ENCODE data around the gene SLC36A4.
"Not testable (repeated sequence)": the region's sequence is repeated elsewhere in the genome, so short reads cannot be mapped to it uniquely, and the experiment has no call there.

The SLC36A4 gene
- total RNA-seq: 19.1 to 21.7 reads per million in 2 donors

DNA sequence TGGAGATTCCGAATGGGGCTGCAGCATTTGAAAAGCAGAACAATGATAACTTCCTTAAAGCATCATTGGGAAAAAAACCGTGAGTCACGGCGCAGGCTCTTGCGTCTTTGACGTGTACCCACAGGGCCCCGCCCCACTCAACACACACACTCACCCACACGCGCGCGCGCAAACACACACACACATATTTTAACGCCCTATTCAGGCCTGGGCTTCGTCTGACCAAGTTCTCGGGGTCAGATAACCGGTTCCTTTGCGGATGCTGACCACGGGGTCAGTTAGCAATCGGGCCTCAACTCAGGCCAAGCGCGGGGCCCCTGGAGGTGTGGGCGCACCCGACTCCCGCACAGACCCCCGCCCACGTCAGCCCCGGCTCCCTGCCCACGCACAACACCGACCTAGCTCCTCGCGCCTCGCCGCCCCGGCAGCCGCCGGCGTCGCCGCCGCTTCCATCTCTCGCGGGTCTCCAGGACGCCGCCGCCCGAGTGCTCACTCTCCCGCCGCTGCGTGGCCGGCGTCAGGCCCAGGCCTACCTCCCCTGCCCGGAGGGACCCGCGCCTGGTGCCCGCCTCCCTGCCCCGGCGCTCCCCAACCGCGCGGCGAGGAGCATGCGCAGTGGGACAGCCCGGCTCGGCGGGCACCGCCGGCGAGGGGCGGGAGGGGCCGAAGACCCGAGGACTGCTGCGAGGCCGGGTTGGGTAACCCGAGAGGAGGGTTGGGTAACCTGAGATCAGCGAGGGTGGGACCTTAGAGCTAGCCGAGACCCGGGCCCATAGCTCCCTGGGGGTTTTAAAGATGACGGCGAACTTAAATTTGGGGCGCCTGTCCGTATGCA lies at the start of gene SLC36A4:
Gene SLC36A4, minus strand, starts transcription at position 612 of the 835 bp plus-strand sequence. Its CDS starts 159 bp downstream, at position 453.
- peak; percentile 66 for DNase-seq

DNA sequence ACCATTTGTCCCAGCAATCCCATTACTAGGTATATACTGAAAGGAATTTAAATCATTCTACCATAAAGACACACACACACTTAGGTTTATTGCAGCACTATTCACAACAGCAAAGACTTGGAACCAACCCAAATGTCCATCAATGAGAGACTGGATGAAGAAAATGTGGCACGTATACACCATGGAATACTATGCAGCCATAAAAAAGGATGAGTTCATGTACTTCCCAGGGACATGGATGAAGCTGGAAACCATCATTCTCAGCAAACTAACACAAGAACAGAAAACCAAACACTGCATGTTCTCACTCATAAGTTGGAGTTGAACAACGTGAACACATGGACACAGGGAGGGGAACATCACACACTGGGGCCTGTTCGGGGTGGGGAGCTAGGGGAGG lies 49.0 kb upstream of the SLC36A4 start:
- DNase-seq: not testable (repeated sequence)

DNA sequence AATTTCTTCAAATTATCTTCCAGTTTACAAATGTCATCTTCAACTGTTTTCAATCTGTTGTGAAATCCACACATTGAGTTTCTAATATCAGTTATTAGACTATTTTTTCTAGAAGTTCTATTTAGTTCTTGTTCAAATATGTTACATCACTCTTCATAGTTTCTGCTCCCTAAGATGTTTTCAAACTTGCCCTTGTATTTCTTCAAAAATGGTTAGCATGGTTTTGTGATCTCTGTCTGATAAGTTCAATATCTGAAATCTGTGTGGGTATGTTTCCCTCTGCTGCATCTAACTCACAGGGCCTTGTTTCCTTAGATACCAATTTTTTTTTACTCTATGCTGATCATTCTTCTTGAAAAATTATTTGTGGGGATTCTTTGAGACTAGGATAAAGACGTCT lies 46.2 kb upstream of the SLC36A4 start:
- no peak for DNase-seq

DNA sequence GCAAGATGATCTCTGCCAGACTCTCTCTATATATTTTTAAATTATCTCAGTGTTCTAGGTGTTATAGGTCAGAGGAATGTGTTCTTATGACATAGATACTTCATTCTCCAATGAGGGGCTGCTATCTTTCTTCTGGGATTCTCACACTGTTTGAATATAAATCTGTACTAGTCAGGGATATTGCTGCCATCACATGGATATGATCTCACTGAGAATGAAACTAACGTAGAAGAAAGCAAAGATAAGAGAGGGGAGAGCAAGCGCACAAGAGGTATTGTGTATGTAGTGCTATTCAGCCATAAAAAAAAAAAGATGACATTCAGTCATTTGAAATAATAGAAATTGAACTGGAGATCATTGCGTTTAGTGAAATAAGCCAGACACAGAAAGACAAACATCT lies 42.2 kb upstream of the SLC36A4 start:
- no peak for DNase-seq

DNA sequence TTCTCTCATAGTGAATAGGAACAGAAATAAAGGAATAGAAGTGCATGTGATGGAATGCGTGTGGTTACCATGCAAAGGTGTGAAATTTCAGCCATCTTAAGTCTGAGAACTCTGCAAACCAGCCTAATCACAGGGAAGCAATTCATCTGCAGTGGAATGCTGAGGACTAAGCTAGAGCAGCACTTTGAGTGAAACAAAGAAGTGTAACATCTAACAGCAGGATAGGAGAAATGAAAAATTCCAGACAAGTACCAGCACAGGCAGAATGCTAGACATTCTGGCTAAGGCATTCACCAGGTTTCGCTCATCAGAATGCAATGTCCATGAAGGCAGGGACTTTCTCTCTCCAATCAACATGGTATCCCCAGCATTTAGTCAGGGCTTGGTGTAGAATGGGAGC lies 41.2 kb upstream of the SLC36A4 start:
- no peak for DNase-seq

DNA sequence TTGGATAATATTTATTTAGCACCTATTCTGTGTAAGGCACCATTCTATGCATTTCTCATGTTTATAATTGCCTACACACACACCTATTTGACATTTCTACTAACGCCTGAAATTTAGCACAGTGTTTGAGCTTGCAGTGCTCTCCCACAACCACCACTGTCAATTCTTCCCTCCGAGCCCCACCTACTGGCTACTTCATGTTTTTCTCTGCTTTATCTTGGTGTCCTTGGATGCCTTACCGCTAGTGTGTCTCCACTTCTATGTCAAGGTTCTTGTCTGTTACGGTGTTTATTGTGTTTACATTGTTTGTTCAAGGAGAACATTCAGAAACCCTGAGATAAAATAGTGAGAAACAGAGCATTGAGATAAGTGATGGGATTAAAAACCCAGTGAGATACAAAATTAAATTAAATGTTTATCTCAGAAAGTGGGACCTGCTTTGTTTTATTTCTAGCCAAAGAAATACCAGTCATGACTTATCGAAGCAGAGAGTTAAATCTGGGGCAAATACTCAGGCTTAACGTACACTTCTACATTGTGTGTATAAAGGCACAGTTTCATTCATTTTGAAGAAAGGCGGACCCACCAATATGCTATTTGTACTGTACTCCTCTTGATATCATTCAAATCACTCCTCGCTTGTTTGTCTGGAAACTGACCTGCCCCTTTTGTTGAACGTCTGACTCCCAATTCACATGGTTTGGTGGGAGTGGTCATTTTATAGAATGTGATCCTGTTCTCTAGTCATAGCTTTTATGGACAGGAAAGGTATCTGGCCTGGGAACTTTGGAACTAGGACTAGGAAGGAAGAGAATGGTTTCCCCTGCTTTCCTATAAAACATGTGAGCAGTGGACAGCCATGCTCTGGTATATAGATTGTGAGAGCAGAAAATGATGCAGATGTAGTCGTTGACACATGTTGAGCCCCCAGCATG lies 39.2 kb upstream of the SLC36A4 start:
- no peak for DNase-seq

DNA sequence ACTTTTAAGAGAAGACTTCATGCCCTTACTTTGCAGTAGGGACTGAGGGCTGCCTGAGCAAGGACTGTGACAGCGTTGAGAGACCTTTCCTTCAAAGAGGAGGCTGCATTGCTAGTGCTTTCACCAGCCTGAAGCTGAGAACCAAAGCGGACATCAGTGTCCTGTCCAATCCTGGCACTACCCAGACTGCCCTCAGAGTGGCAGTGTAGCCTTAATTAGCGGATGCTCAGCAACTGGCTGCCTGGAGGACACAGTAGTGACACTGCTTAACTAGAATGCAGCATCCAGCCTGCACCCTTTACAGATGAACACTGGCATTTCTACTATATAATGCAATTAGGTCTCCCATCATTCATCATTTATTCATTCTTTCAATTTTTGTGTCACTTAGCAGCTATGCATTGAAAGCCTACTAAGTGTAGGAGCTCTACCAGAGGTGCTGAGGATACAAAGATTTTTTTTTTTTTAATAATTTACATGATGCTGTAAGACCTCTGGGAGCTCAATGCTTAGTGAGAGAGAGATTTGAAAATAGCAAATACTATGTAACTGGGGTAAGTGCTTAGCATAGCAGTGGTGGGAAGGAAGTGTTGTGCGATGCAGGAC lies 36.9 kb upstream of the SLC36A4 start:
- DNase-seq: no peak

DNA sequence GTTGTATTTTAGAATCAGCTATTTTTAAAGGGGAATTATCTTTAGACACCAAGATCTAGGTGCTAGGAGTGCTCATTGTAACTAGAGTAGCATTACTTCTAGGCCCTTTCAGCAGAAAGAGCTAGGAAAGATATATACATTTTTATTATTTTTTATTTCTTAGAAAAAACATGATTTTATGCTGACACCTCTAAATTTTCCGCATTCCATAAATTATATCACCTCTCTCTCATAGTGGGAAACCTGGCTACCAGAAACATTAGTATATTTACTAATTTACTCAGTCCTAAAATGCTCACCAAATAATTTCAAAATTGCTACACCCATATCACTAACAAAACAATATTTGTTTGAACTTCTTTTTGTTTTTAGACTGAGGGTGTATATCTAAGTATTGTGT lies 32.1 kb upstream of the SLC36A4 start:
- DNase-seq: no peak

DNA sequence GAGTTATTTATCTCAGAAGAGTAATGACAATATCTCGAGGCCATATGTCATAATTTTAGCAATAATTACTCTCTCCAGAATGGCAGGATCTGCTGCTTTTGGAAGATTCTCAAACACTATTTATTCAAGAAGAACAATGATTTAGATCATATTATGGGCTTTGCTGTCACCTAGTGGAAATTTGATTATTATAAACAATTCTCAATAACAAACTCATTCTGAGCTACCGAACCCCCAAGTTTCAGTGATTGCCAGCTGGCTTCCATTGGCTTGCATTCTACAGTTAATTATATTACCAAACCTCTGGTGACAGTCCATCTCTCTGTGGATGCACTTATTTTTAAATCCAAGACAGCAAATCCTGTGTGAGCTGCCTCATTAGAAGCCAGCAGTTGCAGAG lies 27.9 kb upstream of the SLC36A4 start:
- no peak for DNase-seq

DNA sequence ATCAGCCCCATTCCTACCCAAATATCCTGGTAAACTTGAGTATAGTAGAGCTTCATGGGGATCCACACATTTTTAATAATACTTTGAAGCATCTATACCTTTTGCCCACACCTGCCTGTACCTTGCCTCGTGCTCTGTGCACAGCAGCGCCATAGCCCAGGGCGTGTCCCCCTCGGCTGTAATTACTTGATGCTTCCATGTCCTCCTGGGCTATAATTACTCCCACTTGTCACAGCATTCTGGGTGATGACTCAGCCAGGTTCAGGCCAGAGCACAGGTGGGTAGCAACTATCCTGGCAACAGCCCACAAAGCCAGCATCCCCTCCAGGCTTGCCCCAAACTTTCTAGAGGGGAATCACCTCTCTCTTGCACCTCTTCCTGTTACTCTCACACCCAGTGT lies 23.7 kb upstream of the SLC36A4 start:
- no peak for DNase-seq

DNA sequence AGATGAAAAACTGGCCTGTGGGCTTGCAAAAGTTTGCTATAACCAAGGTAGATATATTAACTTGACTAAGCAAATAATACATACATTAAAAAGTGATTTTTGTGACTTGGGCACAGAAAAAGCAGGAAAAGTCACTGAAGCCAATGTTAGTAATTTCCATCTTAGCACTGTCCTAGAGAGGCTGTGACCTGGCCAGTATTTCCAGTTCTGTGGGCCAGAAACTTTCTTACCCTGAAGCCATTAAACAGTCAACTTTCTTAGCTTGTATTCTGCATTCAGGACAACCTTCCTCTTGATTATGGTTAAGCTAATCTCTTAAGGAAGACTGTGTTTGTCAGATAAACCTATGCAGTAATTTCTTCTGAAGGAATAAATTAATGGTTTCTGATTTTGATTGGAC lies 22.3 kb upstream of the SLC36A4 start:
- DNase-seq: no peak

DNA sequence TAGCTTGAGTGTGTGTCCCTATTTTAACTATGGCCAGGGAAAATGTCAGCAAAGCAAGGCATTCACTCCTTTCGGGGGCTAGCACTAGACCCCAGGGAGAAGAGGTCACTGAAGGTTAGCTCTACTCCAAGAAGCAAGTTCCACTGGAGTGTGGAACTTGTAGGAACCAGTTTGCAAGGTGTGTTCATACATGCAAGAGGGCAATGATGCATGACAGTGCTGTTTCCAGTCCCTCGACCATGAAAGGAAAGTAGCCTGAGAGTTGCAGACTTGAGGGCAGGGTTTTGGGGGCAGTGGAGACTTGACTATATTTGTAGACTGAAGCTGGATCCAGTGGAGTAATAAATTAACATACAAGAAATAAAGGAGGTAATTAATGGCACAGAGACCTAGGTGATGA lies 21.6 kb upstream of the SLC36A4 start:
- DNase-seq: no peak

DNA sequence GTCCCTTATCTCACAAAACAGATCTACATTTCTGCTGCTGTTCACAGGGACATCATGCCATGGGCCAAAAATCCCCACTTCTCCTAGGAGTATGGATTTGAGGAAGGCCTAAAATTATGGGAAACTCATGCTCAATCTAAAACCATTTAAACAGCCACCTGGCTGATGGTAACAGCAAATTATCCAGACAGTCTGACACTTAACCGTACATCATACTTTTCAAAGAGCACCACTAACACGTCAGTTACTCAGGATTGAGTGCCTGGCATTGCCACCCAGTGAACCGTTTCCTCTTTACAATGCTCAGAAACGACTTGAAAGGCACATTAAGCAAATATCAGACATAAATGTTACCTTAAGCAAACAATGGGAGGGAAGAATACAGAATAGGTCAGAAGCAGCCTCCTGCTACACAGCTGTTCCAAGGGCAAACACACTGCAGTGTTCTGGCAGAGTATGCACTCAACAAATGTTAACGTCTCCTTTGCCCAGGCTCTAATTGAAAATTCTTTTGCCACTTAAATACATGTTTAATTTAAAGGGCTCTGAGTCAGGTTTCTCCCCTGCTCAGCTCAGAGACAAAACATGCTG lies 18.8 kb upstream of the SLC36A4 start:
- DNase-seq: no peak

DNA sequence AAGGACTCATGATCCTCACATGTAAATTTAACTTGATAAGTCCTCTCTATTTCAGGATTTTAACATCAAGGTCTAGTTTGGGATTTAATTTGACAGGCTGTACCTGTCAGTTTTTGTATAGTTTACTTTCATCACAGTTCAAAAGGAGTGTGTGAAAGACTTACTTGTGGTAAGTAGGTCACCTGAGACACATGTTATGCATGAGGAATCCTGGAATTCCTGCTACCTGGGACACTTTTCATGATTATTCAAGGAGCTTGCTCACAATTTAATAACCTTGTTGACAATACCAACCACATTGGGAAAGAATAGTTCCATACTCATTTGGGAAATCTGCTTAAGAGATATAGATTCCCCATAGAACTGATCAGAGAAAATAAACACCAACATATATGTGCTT lies 15.8 kb upstream of the SLC36A4 start:
- DNase-seq: no peak

DNA sequence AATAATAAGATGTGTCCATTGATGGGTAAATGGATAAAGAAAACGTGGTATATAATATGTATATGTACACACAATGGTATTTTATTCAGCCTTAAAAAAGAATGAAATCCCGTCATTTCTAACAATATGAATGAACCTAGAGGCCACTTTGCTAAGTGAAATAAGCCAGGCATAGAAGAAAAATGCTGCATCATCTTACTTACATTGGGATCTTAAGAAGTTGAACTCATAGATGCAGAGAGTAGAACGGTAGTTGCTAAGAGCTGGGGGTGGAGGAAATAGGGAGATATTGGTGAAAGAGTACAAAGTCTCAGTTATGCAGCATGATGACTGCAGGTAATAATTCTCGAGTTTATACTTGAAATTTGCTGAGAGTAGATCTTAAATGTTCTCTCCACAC lies 14.3 kb upstream of the SLC36A4 start:
- no peak for DNase-seq

DNA sequence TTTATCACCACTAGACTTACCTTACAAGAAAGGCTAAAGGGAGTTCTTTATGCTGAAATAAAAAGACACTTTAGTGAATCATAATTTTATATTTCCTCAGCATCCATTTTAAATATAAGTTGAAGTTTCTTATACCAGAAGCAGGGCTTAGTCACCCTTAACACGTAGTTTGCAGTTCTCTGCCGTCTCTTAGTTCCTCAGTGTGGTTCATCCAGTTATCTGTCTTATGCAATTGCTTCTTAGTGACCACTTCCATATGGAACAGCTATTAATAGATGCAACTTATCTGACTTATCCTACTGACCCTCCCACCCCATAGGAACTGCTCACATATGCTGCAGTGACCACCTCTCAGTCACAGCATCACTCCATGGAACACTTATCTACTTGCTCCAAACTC lies 11.7 kb upstream of the SLC36A4 start:
- no peak for DNase-seq

DNA sequence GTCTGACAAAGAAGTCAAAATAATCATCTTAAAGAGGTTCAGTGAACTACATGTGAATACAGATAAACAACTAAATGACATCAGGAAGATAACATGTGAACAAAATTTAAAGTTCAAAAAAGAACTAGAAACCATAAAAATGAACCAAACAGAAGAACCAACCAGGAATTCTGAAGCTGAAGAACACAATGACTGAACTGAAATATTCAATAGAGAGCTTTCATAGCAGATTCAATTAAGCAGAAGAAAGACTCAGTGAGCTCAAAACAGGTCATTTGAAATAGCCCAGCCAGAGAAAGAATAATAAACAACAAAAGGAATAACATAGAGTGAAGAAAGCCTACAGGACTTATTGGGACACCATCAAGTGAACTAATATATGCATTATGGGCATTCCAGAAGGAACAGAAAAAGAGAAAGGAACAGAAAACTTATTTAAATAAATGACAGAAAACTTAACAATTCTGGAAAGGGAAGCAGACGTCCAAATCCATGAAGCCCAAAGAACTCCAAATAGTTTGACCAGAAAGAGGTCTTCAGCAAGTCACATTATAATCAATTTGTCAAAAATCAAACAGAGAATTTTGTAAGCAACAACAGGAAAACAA lies 11.0 kb upstream of the SLC36A4 start:
- no peak for DNase-seq

DNA sequence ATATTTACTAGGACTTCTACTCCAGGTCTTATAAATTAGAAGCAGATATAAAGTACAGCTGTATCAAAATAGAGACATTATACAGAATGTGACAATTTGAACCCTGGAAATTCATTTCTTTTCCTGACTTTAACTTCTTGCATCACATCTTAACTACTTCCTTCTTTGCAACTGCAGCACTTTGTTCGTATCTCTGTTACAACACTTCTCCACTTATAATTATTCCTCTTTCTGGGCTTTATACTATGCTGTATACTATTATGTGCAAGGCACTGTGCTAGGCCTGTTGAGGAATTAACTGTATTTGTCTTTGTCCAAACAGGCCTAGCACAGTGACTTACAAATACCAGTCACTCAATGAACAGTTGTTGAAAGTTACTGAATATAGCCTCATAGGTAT lies 1.8 kb upstream of the SLC36A4 start:
- DNase-seq: no peak

DNA sequence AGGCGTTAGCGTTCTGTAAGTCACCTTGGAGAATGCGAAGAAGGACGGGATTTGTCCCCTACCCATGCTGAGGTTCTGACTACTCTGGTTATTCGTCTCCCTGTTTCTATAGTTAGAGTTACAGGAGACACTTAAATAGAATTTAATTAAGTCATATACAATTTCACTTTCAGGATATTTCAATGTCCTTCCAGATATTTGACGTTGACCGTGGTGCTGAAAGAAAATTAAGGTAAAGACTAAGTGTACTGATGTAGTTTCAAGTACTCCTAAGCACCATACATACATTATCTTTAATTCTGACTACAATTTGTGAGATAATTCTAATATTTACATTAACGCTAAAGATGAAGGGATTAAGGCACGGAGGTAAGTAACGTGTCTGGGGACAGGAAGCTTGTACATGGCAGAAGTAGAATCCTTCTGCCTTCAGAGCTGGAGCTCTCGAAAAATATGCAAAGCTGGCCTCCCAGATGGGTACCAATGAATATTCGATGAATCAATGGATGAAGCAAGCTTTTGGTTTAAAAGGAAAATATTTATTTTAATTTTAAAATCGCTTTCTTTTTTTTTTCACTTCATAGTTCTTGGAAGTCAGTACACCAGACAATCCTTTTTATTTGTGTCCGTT lies 539 bp upstream of the SLC36A4 start:
- DNase-seq: no peak

DNA sequence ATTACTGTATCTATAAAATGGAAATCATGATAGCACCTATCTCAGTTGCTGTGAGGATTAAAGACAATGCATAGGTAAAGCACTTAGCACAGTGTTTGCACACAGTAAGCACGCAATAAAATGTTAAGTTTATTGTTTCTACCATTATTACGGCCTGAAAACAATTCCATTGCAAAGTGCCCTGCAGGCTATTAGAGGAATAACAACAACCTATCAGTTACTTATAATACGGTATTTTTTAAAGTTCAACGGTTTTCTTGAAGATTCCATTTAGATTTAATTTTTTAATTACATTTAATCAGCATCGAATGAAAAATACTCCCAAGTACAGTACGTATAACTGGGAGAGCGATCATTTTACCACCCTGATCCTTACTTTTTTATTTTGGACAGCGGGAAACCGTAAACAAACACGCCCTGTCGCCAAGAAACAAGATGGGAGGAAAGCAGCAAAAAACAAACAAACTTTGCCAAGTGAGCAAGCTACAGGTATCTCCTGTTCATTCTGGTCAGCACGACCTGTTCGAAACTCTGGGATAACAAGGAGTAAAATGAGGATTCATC lies 893 bp downstream of the SLC36A4 start:
- DNase-seq: no peak

DNA sequence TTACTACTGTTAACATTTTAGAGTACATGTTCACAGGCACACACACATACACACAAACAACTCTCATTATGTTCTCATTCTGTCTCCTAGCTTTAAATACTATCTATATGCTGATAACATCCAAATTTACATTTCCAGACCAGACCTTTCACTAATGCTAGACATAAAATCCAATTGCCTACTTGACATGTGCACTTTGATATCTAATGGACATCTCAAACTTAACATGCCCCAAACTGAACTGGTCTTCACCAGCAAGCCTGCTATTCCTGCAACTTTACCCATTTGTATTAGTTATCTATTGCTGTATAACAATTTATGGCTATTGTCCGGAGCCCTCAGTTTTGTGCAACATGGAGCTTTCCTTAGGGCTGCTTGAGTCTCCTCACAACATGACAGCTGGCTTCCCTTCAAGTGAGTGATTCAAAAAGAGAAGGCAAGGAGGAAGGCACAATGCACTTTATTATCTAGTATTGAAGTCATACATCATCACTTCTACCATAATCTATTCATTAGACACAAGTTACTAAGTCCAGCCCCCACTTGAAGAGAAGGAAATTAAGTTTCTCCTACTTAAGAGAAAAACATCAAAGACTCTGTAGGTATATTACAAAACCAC lies 3.0 kb downstream of the SLC36A4 start:
- no peak for DNase-seq

Measured in activated gamma-delta T cell (primary cell).